Subcutaneous abdominal adipose tissue (tissue), 5 donors: ENCODE measurements around the gene FGFR2.

Experiments used
- H3K27ac ChIP-seq: one replicate; pipeline ENCODE4 v1.7.0; 2013; ENCODE audit warnings: low read depth, mild to moderate bottlenecking, inconsistent platforms, low read length, moderate library complexity
- H3K27me3 ChIP-seq, 5 donors: one replicate each; pipeline ENCODE4 v1.7.0; 2013; ENCODE audit warnings: low read length in 5 of 5, inconsistent platforms in 1 of 5; ENCODE audit not compliant: control insufficient read depth in 5 of 5, insufficient read depth in 4 of 5
- H3K36me3 ChIP-seq, 5 donors: one replicate each; pipeline ENCODE4 v1.7.0; 2013; ENCODE audit warnings: low read length in 5 of 5; ENCODE audit not compliant: control insufficient read depth in 5 of 5, insufficient read depth in 5 of 5
- H3K4me1 ChIP-seq, 5 donors: one replicate each; pipeline ENCODE4 v1.7.0; 2013; ENCODE audit warnings: low read length in 5 of 5, mild to moderate bottlenecking in 3 of 5, moderate library complexity in 1 of 5; ENCODE audit not compliant: control insufficient read depth in 5 of 5, insufficient read depth in 5 of 5
- H3K4me3 ChIP-seq, 5 donors: one replicate each; pipeline ENCODE4 v1.7.0; 2013; ENCODE audit warnings: low read length in 5 of 5, low read depth in 1 of 5
- H3K9ac ChIP-seq, 5 donors: one replicate each; pipeline ENCODE4 v1.7.0; 2013; ENCODE audit warnings: low read length in 5 of 5, mild to moderate bottlenecking in 4 of 5, moderate library complexity in 3 of 5
- H3K9me3 ChIP-seq, 5 donors: one replicate each; pipeline ENCODE4 v1.7.0; 2013; ENCODE audit warnings: low read length in 5 of 5; ENCODE audit not compliant: control insufficient read depth in 5 of 5
- donor health status: healthy.
- donor health status: healthy.
- donor health status: healthy.
- donor health status: healthy.
- donor health status: healthy.

Gene FGFR2

DNA sequence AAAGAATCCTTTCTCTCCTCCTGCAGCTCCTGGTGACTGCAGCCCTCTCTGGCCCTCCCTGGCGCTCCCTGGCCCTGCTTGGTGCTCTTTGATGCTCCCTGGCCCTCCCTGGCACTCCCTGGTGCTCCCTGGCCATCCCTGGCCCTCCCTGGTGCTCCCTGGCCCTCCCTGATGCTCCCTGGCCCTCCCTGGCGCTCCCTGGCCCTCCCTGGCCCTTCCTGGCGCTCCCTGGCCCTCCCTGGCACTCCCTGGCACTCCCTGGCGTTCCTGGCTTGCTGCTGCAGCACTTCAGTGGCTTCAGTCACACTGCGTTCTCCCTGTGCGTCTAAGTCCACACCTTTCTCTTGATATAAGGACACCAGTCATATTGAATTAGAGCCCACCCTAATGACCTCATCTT lies 15.2 kb upstream of the FGFR2 start:
- Histone ChIP-seq H3K27ac (no peak overlapping the region), H3K27me3 (peaks cover 0 to 8% (median 0%) of the 10 kb centered on the region in 5 donors), H3K9me3 (peaks cover 0 to 8% (median 6%) of the 10 kb centered on the region in 5 donors), H3K4me1 (peaks cover 0 to 5% (median 3%) of the 10 kb centered on the region in 5 donors), H3K9ac (no peak overlapping the region), H3K4me3 (no peak overlapping the region), H3K36me3 (no peaks in the 10 kb centered on the region)

- H3K4me3 ChIP-seq: no peak overlapping the region
- H3K9me3 ChIP-seq: no peaks in the 10 kb centered on the region
- no peak overlapping the region for H3K9ac ChIP-seq
- no peak overlapping the region for H3K27ac ChIP-seq
- peaks cover 0 to 12% (median 9%) of the 10 kb centered on the region in 5 donors for H3K4me1 ChIP-seq
- no peaks in the 10 kb centered on the region for H3K36me3 ChIP-seq
- H3K27me3 ChIP-seq: peaks cover 0 to 8% (median 3%) of the 10 kb centered on the region in 5 donors
Observed at GRCh38 chr10:121611393-121612159, 13.3 kb upstream of the FGFR2 start.

GRCh38 chr10:121610798-121611323 lies 12.6 kb upstream of the FGFR2 start:
- no peak overlapping the region for H3K4me3 ChIP-seq
- peaks cover 0 to 12% (median 9%) of the 10 kb centered on the region in 5 donors for H3K4me1 ChIP-seq
- no peaks in the 10 kb centered on the region for H3K9me3 ChIP-seq
- no peak overlapping the region for H3K27ac ChIP-seq
- no peaks in the 10 kb centered on the region for H3K36me3 ChIP-seq
- H3K9ac ChIP-seq: no peak overlapping the region
- H3K27me3 ChIP-seq: peaks cover 0 to 8% (median 3%) of the 10 kb centered on the region in 5 donors

GRCh38 chr10:121609426-121610380 lies 11.5 kb upstream of the FGFR2 start:
- H3K4me3 ChIP-seq: no peak overlapping the region
- no peak overlapping the region for H3K9ac ChIP-seq
- no peaks in the 10 kb centered on the region for H3K9me3 ChIP-seq
- H3K27me3 ChIP-seq: peaks cover 0 to 6% (median 3%) of the 10 kb centered on the region in 5 donors
- peaks cover 0 to 12% (median 9%) of the 10 kb centered on the region in 5 donors for H3K4me1 ChIP-seq
- no peaks in the 10 kb centered on the region for H3K36me3 ChIP-seq
- H3K27ac ChIP-seq: no peak overlapping the region

GRCh38 chr10:121608469-121609190 lies 10.4 kb upstream of the FGFR2 start:
- peaks cover 0 to 12% (median 9%) of the 10 kb centered on the region in 5 donors for H3K4me1 ChIP-seq
- no peaks in the 10 kb centered on the region for H3K36me3 ChIP-seq
- peak overlapping the region; percentile 29 to 65 (median 43) for H3K4me3 ChIP-seq
- no peak overlapping the region for H3K27ac ChIP-seq
- no peak overlapping the region for H3K9ac ChIP-seq
- H3K27me3 ChIP-seq: peaks cover 2 to 7% (median 3%) of the 10 kb centered on the region in 5 donors
- H3K9me3 ChIP-seq: no peaks in the 10 kb centered on the region

GRCh38 chr10:121607310-121608055 lies 9.2 kb upstream of the FGFR2 start:
- H3K27me3 ChIP-seq: peaks cover 2 to 7% (median 3%) of the 10 kb centered on the region in 5 donors
- H3K9ac ChIP-seq: no peak overlapping the region
- H3K36me3 ChIP-seq: no peaks in the 10 kb centered on the region
- H3K4me3 ChIP-seq: peak overlapping the region in 1 of 5 donors; percentile 48
- H3K9me3 ChIP-seq: no peaks in the 10 kb centered on the region
- H3K27ac ChIP-seq: no peak overlapping the region
- peaks cover 0 to 12% (median 9%) of the 10 kb centered on the region in 5 donors for H3K4me1 ChIP-seq

DNA sequence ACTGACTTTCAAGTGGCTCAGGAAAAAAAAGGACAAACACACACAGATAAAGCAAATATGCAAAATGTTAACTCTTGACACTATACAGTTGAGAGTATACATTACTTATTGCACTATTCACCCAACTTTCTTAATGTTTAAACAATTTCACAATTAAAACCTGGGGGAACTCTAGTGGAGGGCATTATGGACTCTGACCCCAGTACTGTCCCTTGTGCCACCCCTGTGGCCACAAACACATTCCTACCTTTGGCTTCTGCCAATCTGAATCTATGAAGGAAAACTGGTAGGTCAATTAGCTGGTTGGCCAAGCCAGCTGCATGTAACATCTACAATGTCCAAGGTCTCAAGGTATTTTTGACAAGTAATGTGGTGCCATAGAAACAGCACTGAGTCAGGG lies 7.5 kb upstream of the FGFR2 start:
- Histone ChIP-seq H3K4me1 (peaks cover 0 to 12% (median 9%) of the 10 kb centered on the region in 5 donors), H3K27ac (no peak overlapping the region), H3K9ac (no peak overlapping the region), H3K27me3 (peaks cover 2 to 7% (median 3%) of the 10 kb centered on the region in 5 donors), H3K36me3 (no peaks in the 10 kb centered on the region), H3K9me3 (no peaks in the 10 kb centered on the region), H3K4me3 (no peak overlapping the region)

DNA sequence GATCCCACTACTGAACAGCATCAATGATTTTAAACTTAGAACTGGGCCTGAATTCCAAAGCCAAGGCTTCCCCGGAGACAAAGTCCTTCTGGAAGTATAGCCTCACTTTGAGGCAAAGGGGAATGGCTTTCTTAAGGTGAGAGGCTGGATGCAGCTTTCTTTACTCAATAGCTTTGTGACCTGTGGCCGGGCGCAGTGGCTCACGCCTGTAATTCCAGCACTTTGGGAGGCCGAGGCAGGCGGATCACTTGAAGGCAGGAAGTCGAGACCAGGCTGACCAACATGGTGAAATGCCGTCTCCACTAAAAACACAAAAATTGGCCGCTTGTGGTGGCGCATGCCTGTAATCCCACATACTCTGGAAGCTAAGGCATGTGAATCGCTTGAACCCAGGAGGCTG lies 3.2 kb upstream of the FGFR2 start:
- Histone ChIP-seq H3K36me3 (no peaks in the 10 kb centered on the region), H3K4me1 (peaks cover 2 to 21% (median 21%) of the 10 kb centered on the region in 5 donors), H3K9ac (no peak overlapping the region), H3K4me3 (no peak overlapping the region), H3K9me3 (no peaks in the 10 kb centered on the region), H3K27ac (no peak overlapping the region), H3K27me3 (peaks cover 2 to 20% (median 6%) of the 10 kb centered on the region in 5 donors)

DNA sequence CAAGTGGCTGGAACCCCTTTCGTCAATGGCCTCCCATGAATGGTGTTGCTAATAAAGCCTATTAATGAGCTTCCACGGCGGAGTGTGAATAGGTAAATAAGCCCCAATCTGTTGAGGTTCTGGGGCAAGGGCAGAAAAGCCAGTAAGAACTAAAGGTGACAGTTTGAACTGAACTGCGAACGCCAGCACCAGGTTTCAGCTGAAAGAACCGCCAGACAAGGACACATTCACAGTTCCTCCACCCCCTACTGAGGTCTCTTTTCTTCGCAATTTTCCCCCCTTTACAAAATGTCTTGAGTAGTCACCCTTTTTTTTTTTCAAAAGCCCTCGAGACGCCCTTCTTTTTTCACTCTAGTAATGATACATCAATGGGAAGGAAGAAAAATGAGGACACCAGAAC lies 2.4 kb upstream of the FGFR2 start:
- peaks cover 3 to 30% (median 29%) of the 10 kb centered on the region in 5 donors for H3K4me1 ChIP-seq
- H3K4me3 ChIP-seq: no peak overlapping the region
- H3K27ac ChIP-seq: no peak overlapping the region
- H3K9ac ChIP-seq: no peak overlapping the region
- no peaks in the 10 kb centered on the region for H3K36me3 ChIP-seq
- no peaks in the 10 kb centered on the region for H3K9me3 ChIP-seq
- H3K27me3 ChIP-seq: peaks cover 2 to 20% (median 6%) of the 10 kb centered on the region in 5 donors
